Lower leg skin (tissue), 3 donors: ENCODE measurements around the gene KRTAP13-2.

Source experiments
- CTCF ChIP-seq, 3 donors: fragments of 450-650 bp; IDR thresholded peaks; one replicate each; pipeline ENCODE4 v1.5.1; 2016; ENCODE audit warnings: antibody characterized with exemption in 3 of 3, mild to moderate bottlenecking in 3 of 3, moderate library complexity in 2 of 3
- POLR2A ChIP-seq, 2 donors: fragments of 450-650 bp; IDR thresholded peaks; one replicate each; pipeline ENCODE4 v1.6.1; 2016 to 2017; ENCODE audit warnings: antibody characterized with exemption in 2 of 2, mild to moderate bottlenecking in 1 of 2, moderate library complexity in 1 of 2

- TF ChIP-seq CTCF (IDR thresholded peaks at IDR 0.05) (no peak), POLR2A (IDR thresholded peaks at IDR 0.05) (no peak)
These were observed 39.4 kb downstream of the KRTAP13-2 start for GRCh38 chr21:30332681-30333080.
